ENCODE data around the gene RSRC1. TPM values are rescaled to one million over a fixed set of nuclear protein-coding genes. Genes with fewer than 3 reads are reported as not detected.

The RSRC1 gene
- total and polyA plus RNA-seq, 2 of the 13 experiments (the other 11 are each of a cell fraction or from before 2014, with no cell fraction given): 4.9 to 63.0 TPM

GRCh38 chr3:158471639-158472294, 361.9 kb downstream of the RSRC1 start:
- Histone ChIP-seq H3K4me3 (replicated peaks in 1 of 3; ENCODE audit: insufficient read depth in 1 of 3, low read depth in 2 of 3, low read length in 3 of 3) (no peak overlapping the region), H3K9me3 (ENCODE audit: low read length) (no peaks in the 10 kb centered on the region), H3K36me3 (replicated peaks in 1 of 2; ENCODE audit: control insufficient read depth in 1 of 2, insufficient read depth in 2 of 2, low read length in 2 of 2) (no peaks in the 10 kb centered on the region), H3K27me3 (ENCODE audit: control insufficient read depth in 1 of 2, insufficient read depth in 2 of 2, low read length in 2 of 2) (no peaks in the 10 kb centered on the region), H4K20me1 (ENCODE audit: insufficient read depth, low read length) (no peaks in the 10 kb centered on the region), H3K4me2 (ENCODE audit: low read depth, low read length) (no peak overlapping the region), H3K79me2 (ENCODE audit: insufficient read depth, low read length) (no peaks in the 10 kb centered on the region), H2AFZ (ENCODE audit: low read length) (no peak overlapping the region), H3K9ac (ENCODE audit: insufficient read depth, low read depth, low read length) (no peak overlapping the region), H3K4me1 (ENCODE audit: insufficient read depth, low read length) (peaks cover 18% of the 10 kb centered on the region), H3K27ac (ENCODE audit: extremely low read length, insufficient read depth, low read length) (no peak overlapping the region)
- WGBS (ENCODE audit: low lambda C conversion rate): 19% methylated on average over 3 of the region's 3 CpGs
- no TSS peak for BruUV-seq (replicated peaks)
- peak; percentile 39; the same call in 1 of the 3 replicates for ATAC-seq
- intact Hi-C loops (cut with micrococcal nuclease; ENCODE audit: unreplicated experiment) (no loop called here), in situ Hi-C loops (cut with HindIII; ENCODE audit: extremely low pct_ligation_motif_present, low pct_unique_long_range_greater_than_20kb) (no loop called here)
- ChIA-PET POLR2A (no interaction called here), CTCF (ENCODE audit: low intra/inter-chr PET ratio, low total read pairs) (no interaction called here)
- FAIRE-seq: no peak
- peak; percentile 42 for DNase-seq (ENCODE audit: low spot score)
- no peak for TF ChIP-seq ZMAT5 (CRISPR knock-in tag; IDR thresholded peaks at IDR 0.05; ENCODE audit: borderline replicate concordance, low read depth)
- no peak for TF ChIP-seq MBNL3 (CRISPR knock-in tag; conservative IDR thresholded peaks at IDR 0.05)
- no peak for TF ChIP-seq MED8 (CRISPR knock-in tag; IDR thresholded peaks at IDR 0.05; ENCODE audit: insufficient replicate concordance)
- TF ChIP-seq ZBTB46 (CRISPR knock-in tag; IDR thresholded peaks at IDR 0.05; ENCODE audit: borderline replicate concordance): no peak
- TF ChIP-seq FOSL1 (CRISPR knock-in tag; IDR thresholded peaks at IDR 0.05; ENCODE audit: borderline replicate concordance): no peak
- TF ChIP-seq ZNF598 (CRISPR knock-in tag; IDR thresholded peaks at IDR 0.05; ENCODE audit: borderline replicate concordance): no peak
- no peak for TF ChIP-seq CREBL2 (CRISPR knock-in tag; IDR thresholded peaks at IDR 0.05; ENCODE audit: borderline replicate concordance)
- no peak for TF ChIP-seq ZNF766 (CRISPR knock-in tag; IDR thresholded peaks at IDR 0.05; ENCODE audit: borderline replicate concordance)
- 0 out of 2 replicates have a peak, but pooled peaks have one; percentile 18 for TF ChIP-seq CREM (IDR thresholded peaks at IDR 0.05)
- TF ChIP-seq CREM (CRISPR knock-in tag; IDR thresholded peaks at IDR 0.05): no peak
- TF ChIP-seq STAT5B (CRISPR knock-in tag; IDR thresholded peaks at IDR 0.05): no peak
- TF ChIP-seq NFIC (IDR thresholded peaks at IDR 0.05; ENCODE audit: low read length): peak; percentile 69; the same call in 1 of the 2 replicates
- no peak for TF ChIP-seq KDM5B (CRISPR knock-in tag; IDR thresholded peaks at IDR 0.05; ENCODE audit: borderline replicate concordance)
- no peak for TF ChIP-seq ZNF83 (CRISPR knock-in tag; IDR thresholded peaks at IDR 0.05; ENCODE audit: borderline replicate concordance)
- TF ChIP-seq MLX (CRISPR knock-in tag; IDR thresholded peaks at IDR 0.05): no peak
- TF ChIP-seq, protein P1, sequence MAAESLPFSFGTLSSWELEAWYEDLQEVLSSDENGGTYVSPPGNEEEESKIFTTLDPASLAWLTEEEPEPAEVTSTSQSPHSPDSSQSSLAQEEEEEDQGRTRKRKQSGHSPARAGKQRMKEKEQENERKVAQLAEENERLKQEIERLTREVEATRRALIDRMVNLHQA (CRISPR knock-in tag; IDR thresholded peaks at IDR 0.05): no peak

Data from HepG2 (cell line).